H1 (cell line): ENCODE data around the gene DENND1A. TPM values are rescaled to one million over a fixed set of nuclear protein-coding genes. Genes with fewer than 3 reads are reported as not detected.

Source experiments
- CTCF ChIA-PET: fragments of 300-600 bp; sonication (Branson Sonifier 250); formaldehyde crosslinking; loops from one replicate; lab custom pipeline; 2021; ENCODE audit not compliant: partially characterized antibody; lab: Charles Lee
- POLR2A ChIA-PET: fragments of 300-600 bp; sonication (Branson Sonifier 250); formaldehyde crosslinking; loops from one replicate; lab custom pipeline; 2021; ENCODE audit warnings: inconsistent platforms; ENCODE audit not compliant: partially characterized antibody; lab: Charles Lee
- DNase-seq, 2 experiments: peaks; one replicate each; pipeline versions ENCODE4 v3.0.0 to v3.0.0-alpha.2; 2010 to 2022; ENCODE audit warnings: low spot score in 2 of 2, low read depth in 1 of 2, mixed read lengths in 1 of 2
- FAIRE-seq: peaks from 2 replicates; lab custom pipeline; 2011; peaks lifted over from hg19 to GRCh38; lab: Jason Lieb, UNC
- H2AFZ ChIP-seq: 2 replicates; pipeline ENCODE4 v1.8.1; 2012; ENCODE audit warnings: low read length, inconsistent platforms
- H2AK5ac ChIP-seq: 2 replicates; pipeline ENCODE4 v1.6.1; 2013; ENCODE audit warnings: low read depth, low read length
- H2BK120ac ChIP-seq: replicated peaks from 2 replicates; pipeline ENCODE3; 2013; ENCODE audit warnings: low read depth, low read length, inconsistent platforms
- H2BK12ac ChIP-seq: 2 replicates; pipeline ENCODE4 v1.6.1; 2013; ENCODE audit warnings: low read depth, low read length
- H2BK15ac ChIP-seq: 2 replicates; pipeline ENCODE4 v1.6.1; 2013; ENCODE audit warnings: low read length
- H2BK20ac ChIP-seq: 2 replicates; pipeline ENCODE4 v1.6.1; 2013; ENCODE audit warnings: low read length
- H2BK5ac ChIP-seq: 2 replicates; pipeline ENCODE4 v1.6.1; 2013; ENCODE audit warnings: low read depth, low read length
- H3K14ac ChIP-seq: 2 replicates; pipeline ENCODE4 v1.6.1; 2013; ENCODE audit warnings: inconsistent platforms; ENCODE audit not compliant: insufficient read length
- H3K18ac ChIP-seq: 2 replicates; pipeline ENCODE4 v1.6.1; 2013; ENCODE audit warnings: low read length; ENCODE audit errors: extremely low read depth
- H3K23ac ChIP-seq: 2 replicates; pipeline ENCODE4 v1.6.1; 2013; ENCODE audit warnings: inconsistent platforms; ENCODE audit not compliant: insufficient read length
- H3K23me2 ChIP-seq: 2 replicates; pipeline ENCODE4 v1.6.1; 2013; ENCODE audit warnings: low read depth, low read length
- H3K27ac ChIP-seq: 2 replicates; pipeline ENCODE4 v1.6.1; 2011; ENCODE audit warnings: low read depth, low read length, inconsistent platforms
- H3K27me3 ChIP-seq, 4 experiments: replicated peaks in 1 of 4; 1 replicate in 1 of 4; 2 replicates in 3 of 4; pipeline versions ENCODE4 v1.6.1 to v1.8.1; 2011 to 2013; ENCODE audit warnings: low read length in 3 of 4, mild to moderate bottlenecking in 3 of 4, inconsistent platforms in 2 of 4, mixed read lengths in 2 of 4, moderate library complexity in 1 of 4; ENCODE audit not compliant: control insufficient read depth in 3 of 4, insufficient read depth in 3 of 4; ENCODE audit errors: extremely low read depth in 1 of 4
- H3K36me3 ChIP-seq, 4 experiments: 2 replicates each; pipeline versions ENCODE4 v1.6.1 to v1.8.1; 2011 to 2013; ENCODE audit warnings: mild to moderate bottlenecking in 4 of 4, low read length in 3 of 4, moderate library complexity in 2 of 4, control low read depth in 1 of 4, inconsistent platforms in 1 of 4; ENCODE audit not compliant: insufficient read depth in 4 of 4, control insufficient read depth in 2 of 4
- H3K4ac ChIP-seq: replicated peaks from 2 replicates; pipeline ENCODE3; 2013; ENCODE audit warnings: low read length, low read depth, mixed read lengths, inconsistent platforms; ENCODE audit not compliant: insufficient read length
- H3K4me1 ChIP-seq, 4 experiments: replicated peaks in 1 of 4; 1 replicate in 1 of 4; 2 replicates in 3 of 4; pipeline versions ENCODE4 v1.6.1 to v1.8.1; 2011 to 2013; ENCODE audit warnings: low read length in 3 of 4, inconsistent platforms in 2 of 4, mixed read lengths in 1 of 4; ENCODE audit not compliant: insufficient read depth in 4 of 4, control insufficient read depth in 3 of 4
- H3K4me2 ChIP-seq, 2 experiments: 2 replicates each; pipeline versions ENCODE4 v1.6.1 to v1.8.1; 2011 to 2013; ENCODE audit warnings: low read depth in 2 of 2, low read length in 2 of 2, control low read depth in 1 of 2, inconsistent platforms in 1 of 2, mild to moderate bottlenecking in 1 of 2; ENCODE audit not compliant: insufficient read depth in 1 of 2
- H3K4me3 ChIP-seq, 4 experiments: fragments of 200-600, 300-600 bp in 1 of 4; sonication (generic), shearing (Covaris generic), sonication (Bioruptor Twin) in 1 of 4; 2 replicates each; pipeline versions ENCODE4 v1.5.1 to v1.8.1; 2011 to 2016; ENCODE audit warnings: low read length in 4 of 4, low read depth in 3 of 4, control low read depth in 2 of 4, inconsistent platforms in 2 of 4, mild to moderate bottlenecking in 2 of 4, mixed read lengths in 1 of 4, moderate library complexity in 1 of 4; ENCODE audit not compliant: insufficient read depth in 2 of 4; ENCODE audit errors: extremely low read depth in 1 of 4
- H3K56ac ChIP-seq: replicated peaks from 2 replicates; pipeline ENCODE3; 2013; ENCODE audit warnings: low read depth, mild to moderate bottlenecking, mixed read lengths, low read length, inconsistent platforms; ENCODE audit not compliant: insufficient read length
- H3K79me1 ChIP-seq: 2 replicates; pipeline ENCODE4 v1.6.1; 2013; ENCODE audit warnings: low read depth, low read length, control low read depth
- H3K79me2 ChIP-seq, 2 experiments: 2 replicates each; pipeline versions ENCODE4 v1.6.1 to v1.8.1; 2012 to 2013; ENCODE audit warnings: low read length in 2 of 2, mild to moderate bottlenecking in 2 of 2, inconsistent platforms in 1 of 2; ENCODE audit not compliant: insufficient read depth in 2 of 2, control insufficient read depth in 1 of 2
- H3K9ac ChIP-seq, 4 experiments: replicated peaks in 1 of 4; 1 replicate in 1 of 4; 2 replicates in 3 of 4; pipeline versions ENCODE4 v1.6.1 to v1.8.1; 2011 to 2013; ENCODE audit warnings: low read depth in 3 of 4, low read length in 3 of 4, control low read depth in 2 of 4, mild to moderate bottlenecking in 2 of 4, moderate library complexity in 2 of 4, inconsistent platforms in 1 of 4; ENCODE audit errors: extremely low read depth in 1 of 4
- H3K9me3 ChIP-seq, 2 experiments: 2 replicates each; pipeline versions ENCODE4 v1.6.1 to v1.8.1; 2012 to 2013; ENCODE audit warnings: mild to moderate bottlenecking in 2 of 2, moderate library complexity in 2 of 2, control low read depth in 1 of 2, inconsistent platforms in 1 of 2, low read depth in 1 of 2, low read length in 1 of 2, mixed read lengths in 1 of 2; ENCODE audit not compliant: insufficient read depth in 2 of 2
- H4K20me1 ChIP-seq, 2 experiments: replicated peaks in 1 of 2; 2 replicates each; pipeline versions ENCODE3 to v1.8.1; 2011 to 2013; ENCODE audit warnings: inconsistent platforms in 2 of 2, low read length in 2 of 2, mild to moderate bottlenecking in 1 of 2; ENCODE audit not compliant: insufficient read depth in 2 of 2, control insufficient read depth in 1 of 2
- H4K5ac ChIP-seq: 2 replicates; pipeline ENCODE4 v1.6.1; 2013; ENCODE audit warnings: low read length, low read depth, mixed read lengths, inconsistent platforms; ENCODE audit not compliant: insufficient read length
- H4K8ac ChIP-seq: 2 replicates; pipeline ENCODE4 v1.8.0; 2013; ENCODE audit warnings: mild to moderate bottlenecking, moderate library complexity, low read length, inconsistent platforms; ENCODE audit not compliant: insufficient read depth; ENCODE audit errors: extremely low read depth
- H4K91ac ChIP-seq: replicated peaks from 2 replicates; pipeline ENCODE3; 2013; ENCODE audit warnings: low read length, mixed read lengths, inconsistent platforms; ENCODE audit not compliant: insufficient read length
- ATF2 ChIP-seq: IDR thresholded peaks from 2 replicates; pipeline ENCODE4 v1.6.1; 2012; ENCODE audit warnings: low read length, inconsistent platforms
- BACH1 ChIP-seq: IDR thresholded peaks from 2 replicates; pipeline ENCODE4 v1.6.1; 2012; ENCODE audit warnings: low read length, improper control_type of control experiment
- E2F6 ChIP-seq: IDR thresholded peaks from 2 replicates; pipeline ENCODE4 v1.6.1; 2012; ENCODE audit warnings: inconsistent platforms
- EP300 ChIP-seq, 2 experiments: IDR thresholded peaks; 1 replicate in 1 of 2; 2 replicates in 1 of 2; pipeline ENCODE4 v1.6.1; 2011 to 2012; ENCODE audit warnings: low read depth in 2 of 2, low read length in 2 of 2, mild to moderate bottlenecking in 2 of 2, borderline replicate concordance in 1 of 2, inconsistent platforms in 1 of 2, moderate library complexity in 1 of 2
- HDAC2 ChIP-seq, 2 experiments: fragments of 300-600 bp in 1 of 2; sonication (generic) in 1 of 2; IDR thresholded peaks; 2 replicates each; pipeline ENCODE4 v1.6.1; 2011 to 2012; ENCODE audit warnings: low read depth in 2 of 2, low read length in 2 of 2, mild to moderate bottlenecking in 2 of 2, moderate library complexity in 2 of 2, borderline replicate concordance in 1 of 2, inconsistent platforms in 1 of 2
- KDM1A ChIP-seq: fragments of 200-600, 300-600 bp; sonication (generic); IDR thresholded peaks from 2 replicates; pipeline ENCODE4 v1.7.1; 2016; ENCODE audit warnings: mild to moderate bottlenecking, low read length, borderline replicate concordance
- RBBP5 ChIP-seq: IDR thresholded peaks from 2 replicates; pipeline ENCODE4 v1.7.1; 2012; ENCODE audit warnings: low read depth, mild to moderate bottlenecking, inconsistent platforms, low read length, moderate library complexity, borderline replicate concordance
- RXRA ChIP-seq: IDR thresholded peaks from 2 replicates; pipeline ENCODE4 v1.6.1; 2011; ENCODE audit warnings: low read depth, mild to moderate bottlenecking, low read length, moderate library complexity; ENCODE audit not compliant: insufficient read depth
- SIX5 ChIP-seq: IDR thresholded peaks from 2 replicates; pipeline ENCODE4 v1.6.1; 2011; ENCODE audit warnings: mild to moderate bottlenecking, low read depth, low read length
- SP4 ChIP-seq: IDR thresholded peaks from 2 replicates; pipeline ENCODE4 v1.6.1; 2012; ENCODE audit warnings: low read length, inconsistent platforms
- WGBS, 2 experiments: shearing (Covaris generic) in 1 of 2; methylation state at CpG; one replicate each; pipeline versions ENCODE4 v1.1.6 to v1.1.7; 2013 to 2015; ENCODE audit warnings: low lambda C conversion rate in 2 of 2, mixed read lengths in 2 of 2, inconsistent platforms in 1 of 2, low coverage in 1 of 2, missing lambda C conversion rate in 1 of 2; ENCODE audit not compliant: insufficient replicate concordance in 2 of 2, insufficient coverage in 1 of 2, insufficient read length in 1 of 2; ENCODE audit errors: extremely low coverage in 1 of 2, missing lambda C conversion rate in 1 of 2; 5-methylcytosine and 5-hydroxymethylcytosine counted together
- polyA plus RNA-seq, 7 experiments: library from polyadenylated mRNA; depleted of rRNA in 3 of 7; stranded (reverse) in 5 of 7; unstranded in 2 of 7; fragments of >200 nt in 5 of 7; fragments of 200-250 nt in 2 of 7; gene quantifications; 1 replicate in 5 of 7; 2 replicates in 1 of 7; 4 replicates in 1 of 7; pipeline versions ENCODE4 v1.2.1 to v1.2.3, GENCODE V29; 2011 to 2013; ENCODE audit warnings: missing spikeins in 2 of 7, mixed read lengths in 2 of 7
- total RNA-seq: library from RNA; stranded (reverse); fragmentation: NEBNext Ultra II Directional; extraction: Animal tissue kit (Norgen Biotek cat#: 25700); gene quantifications from 2 replicates; pipeline ENCODE4 v1.2.1, GENCODE V29; 2021

DENND1A gene
- total and polyA plus RNA-seq, 2 of the 8 experiments (the other 6 are each of a cell fraction or from before 2014, with no cell fraction given), result 24.1 to 26.4 TPM

DNA sequence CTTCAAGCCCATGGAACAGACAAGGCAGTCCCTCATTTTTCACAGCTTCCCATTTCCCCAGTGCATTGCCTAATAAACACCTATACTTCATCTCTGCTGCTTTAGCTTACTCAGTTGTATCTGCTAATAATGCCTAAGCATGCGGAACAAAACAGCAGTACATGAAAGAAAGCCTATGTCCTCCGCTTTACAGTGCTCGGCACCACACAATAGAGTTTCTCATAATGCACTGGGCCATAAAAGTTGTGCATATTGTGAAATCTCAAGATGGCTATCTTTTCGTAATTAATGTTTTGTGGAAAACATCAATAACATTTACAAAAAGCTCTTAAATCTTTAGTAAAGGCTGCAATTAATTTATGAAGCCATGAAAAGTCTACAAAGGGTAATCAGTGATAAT, 69.3 kb downstream of the DENND1A start:
- Histone ChIP-seq H3K23me2 (no peaks in the 10 kb centered on the region), H3K27me3 (peaks cover 0 to 6% (median 0%) of the 10 kb centered on the region in 4 experiments; a peak in 6 of 7 replicates), H3K14ac (no peak overlapping the region), H2BK12ac (no peak overlapping the region), H3K18ac (no peak overlapping the region), H4K91ac (no peak overlapping the region), H3K9me3 (no peaks in the 10 kb centered on the region), H4K5ac (no peak overlapping the region), H3K4ac (no peak overlapping the region), H2AK5ac (no peak overlapping the region), H3K4me3 (no peak overlapping the region), H2BK120ac (no peak overlapping the region), H3K23ac (no peak overlapping the region), H3K27ac (no peak overlapping the region), H2AFZ (no peak overlapping the region), H3K36me3 (no peaks in the 10 kb centered on the region), H3K79me1 (peaks cover 2% of the 10 kb centered on the region), H3K56ac (no peak overlapping the region), H4K8ac (no peak overlapping the region), H3K79me2 (peaks cover 0 to 24% of the 10 kb centered on the region in 2 experiments; a peak in 1 of 4 replicates), H3K4me2 (0 out of 4 replicates have a peak overlapping the region, but pooled peaks of 1 of the 2 experiments have one; percentile 2), H3K9ac (no peak overlapping the region), H4K20me1 (peaks cover 0 to 2% of the 10 kb centered on the region in 2 experiments), H2BK20ac (no peak overlapping the region), H2BK15ac (no peak overlapping the region), H2BK5ac (no peak overlapping the region), H3K4me1 (peaks cover 5 to 36% (median 18%) of the 10 kb centered on the region in 4 experiments; a peak in 6 of 7 replicates)
- FAIRE-seq (no peak), DNase-seq (no peak)
- ChIA-PET CTCF (interaction anchor here (1.1 kb wide), 1 partner anchor 460 kb away, joined by 5 read pairs; no protein-coding TSS in a partner anchor), POLR2A (interaction anchor here (0.9 to 1.4 kb wide), 3 partner anchors 9 to 12 kb away, joined by 3 read pairs; no protein-coding TSS in a partner anchor)
- 78% methylated on average over 4 of the region's 4 CpGs; no CpG with 5 or more reads in 1 of the 2 experiments for WGBS, 2 experiments
- TF ChIP-seq SP4 (no peak), EP300 (IDR thresholded peaks at IDR 0.05; ENCODE audit: borderline replicate concordance in 1 of 2, low read depth in 2 of 2, low read length in 2 of 2) (no peak), SIX5 (no peak), HDAC2 (IDR thresholded peaks at IDR 0.05; ENCODE audit: borderline replicate concordance in 1 of 2, low read depth in 2 of 2, low read length in 2 of 2) (no peak), KDM1A (no peak), BACH1 (no peak), RBBP5 (no peak), RXRA (no peak), E2F6 (no peak), ATF2 (no peak)
